HepG2 (cell line): Measurements from ENCODE around the gene TIMM23. TPM values are rescaled to one million over a fixed set of nuclear protein-coding genes. Genes with fewer than 3 reads are reported as not detected.

ENCODE experiments used
- ATAC-seq: fragments of 200-7000 bp; cut with Tn5 transposase; 3 replicates; pipeline ENCODE4 v1.9.1; 2020; ENCODE audit warnings: mild to moderate bottlenecking, moderate library complexity
- BruUV-seq: library from RNA; stranded (reverse); fragments of 400-500 nt; replicated peaks from 2 replicates; lab custom pipeline; 2021; lab: Mats Ljungman, UMichigan
- CTCF ChIA-PET: fragments of 300-600 bp; formaldehyde crosslinking; extraction: SDS; loops from one replicate; lab custom pipeline; 2021; ENCODE audit warnings: low total read pairs, inconsistent platforms, low intra/inter-chr PET ratio; lab: Yijun Ruan, JAX
- POLR2A ChIA-PET: fragments of 350-600 bp; sonication (Branson Sonifier 250); formaldehyde crosslinking; loops from one replicate; lab custom pipeline; 2020; ENCODE audit warnings: antibody characterized with exemption, inconsistent platforms; lab: Yijun Ruan, JAX
- DNase-seq: peaks from one replicate; pipeline ENCODE4 v3.0.0-alpha.2; 2015; ENCODE audit warnings: low spot score
- FAIRE-seq: peaks from 3 replicates; lab custom pipeline; 2011; peaks lifted over from hg19 to GRCh38; lab: Jason Lieb, UNC
- H2AFZ ChIP-seq: one replicate; pipeline ENCODE4 v1.6.1; 2011; ENCODE audit warnings: low read length, inconsistent platforms
- H3K27ac ChIP-seq: fragments of 300-600 bp; 3 replicates; pipeline ENCODE4 v1.8.0; 2011; ENCODE audit warnings: mixed run types, mild to moderate bottlenecking, mixed read lengths, low read length, inconsistent platforms; ENCODE audit not compliant: insufficient read depth; ENCODE audit errors: extremely low read length
- H3K27me3 ChIP-seq, 2 experiments: fragments of 200-600 bp in 1 of 2; 2 replicates in 1 of 2; 3 replicates in 1 of 2; pipeline versions ENCODE4 v1.6.0 to v1.8.0; 2011; ENCODE audit warnings: low read length in 2 of 2, mild to moderate bottlenecking in 2 of 2, moderate library complexity in 2 of 2, inconsistent platforms in 1 of 2; ENCODE audit not compliant: insufficient read depth in 2 of 2, control insufficient read depth in 1 of 2
- H3K36me3 ChIP-seq, 2 experiments: fragments of 200-600 bp in 1 of 2; replicated peaks in 1 of 2; 2 replicates in 1 of 2; 3 replicates in 1 of 2; pipeline versions ENCODE4 v1.5.1 to v1.8.0; 2011; ENCODE audit warnings: low read length in 2 of 2, inconsistent platforms in 1 of 2; ENCODE audit not compliant: insufficient read depth in 2 of 2, control insufficient read depth in 1 of 2
- H3K4me1 ChIP-seq: 2 replicates; pipeline ENCODE4 v1.5.1; 2012; ENCODE audit warnings: low read length, inconsistent platforms; ENCODE audit not compliant: insufficient read depth
- H3K4me2 ChIP-seq: 2 replicates; pipeline ENCODE4 v1.6.0; 2011; ENCODE audit warnings: low read depth, low read length, inconsistent platforms
- H3K4me3 ChIP-seq, 3 experiments: fragments of 200-600 bp in 1 of 3; sonication (generic), shearing (Covaris generic) in 1 of 3; replicated peaks in 1 of 3; 2 replicates each; pipeline ENCODE4 v1.5.1; 2011 to 2016; ENCODE audit warnings: low read length in 3 of 3, inconsistent platforms in 2 of 3, low read depth in 2 of 3, mild to moderate bottlenecking in 2 of 3, control low read depth in 1 of 3, mixed read lengths in 1 of 3; ENCODE audit not compliant: insufficient read depth in 1 of 3
- H3K79me2 ChIP-seq: one replicate; pipeline ENCODE4 v1.6.1; 2011; ENCODE audit warnings: low read length, inconsistent platforms; ENCODE audit not compliant: insufficient read depth
- H3K9ac ChIP-seq: 2 replicates; pipeline ENCODE4 v1.6.0; 2011; ENCODE audit warnings: mild to moderate bottlenecking, low read depth, low read length, inconsistent platforms; ENCODE audit not compliant: insufficient read depth
- H3K9me3 ChIP-seq: 2 replicates; pipeline ENCODE4 v1.5.1; 2012; ENCODE audit warnings: mild to moderate bottlenecking, low read length
- H4K20me1 ChIP-seq: 2 replicates; pipeline ENCODE4 v1.6.0; 2011; ENCODE audit warnings: inconsistent platforms, mild to moderate bottlenecking, low read length, moderate library complexity; ENCODE audit not compliant: insufficient read depth
- ELF4 ChIP-seq: sonication (generic); formaldehyde crosslinking; IDR thresholded peaks from 2 replicates; pipeline ENCODE4 v1.5.0; 2020; ENCODE audit warnings: missing genetic modification reagents, mild to moderate bottlenecking, moderate library complexity, borderline replicate concordance
- HMGXB3 ChIP-seq: sonication (generic); formaldehyde crosslinking; IDR thresholded peaks from 2 replicates; pipeline ENCODE4 v1.4.0; 2020; ENCODE audit warnings: missing genetic modification reagents, borderline replicate concordance
- NFIC ChIP-seq: IDR thresholded peaks from 2 replicates; pipeline ENCODE4 v1.6.1; 2012; ENCODE audit warnings: mild to moderate bottlenecking, low read length, inconsistent platforms
- PAF1 ChIP-seq: IDR thresholded peaks from 2 replicates; pipeline ENCODE4 v1.6.1; 2016; ENCODE audit warnings: missing genetic modification reagents, missing compliant biosample characterization
- RBM22 ChIP-seq: fragments of 200-400 bp; formaldehyde crosslinking; optimal IDR thresholded peaks from 2 replicates; pipeline ENCODE3; 2017; ENCODE audit warnings: mild to moderate bottlenecking, low read length, moderate library complexity
- REXO4 ChIP-seq: sonication (generic); formaldehyde crosslinking; IDR thresholded peaks from 2 replicates; pipeline ENCODE4 v1.8.0; 2022; ENCODE audit warnings: missing genetic modification reagents, mild to moderate bottlenecking, borderline replicate concordance
- SUZ12 ChIP-seq: fragments of 150-350 bp; IDR thresholded peaks from 2 replicates; pipeline ENCODE4 v1.6.1; 2014; ENCODE audit warnings: low read depth, low read length
- TARDBP ChIP-seq: sonication (generic); formaldehyde crosslinking; IDR thresholded peaks from 2 replicates; pipeline ENCODE4 v1.8.0; 2022; ENCODE audit warnings: mild to moderate bottlenecking, missing genetic modification reagents
- THAP11 ChIP-seq: IDR thresholded peaks from 2 replicates; pipeline ENCODE4 v1.6.1; 2016; ENCODE audit warnings: missing biosample characterization, missing genetic modification reagents
- ZNF20 ChIP-seq: sonication (generic); formaldehyde crosslinking; IDR thresholded peaks from 2 replicates; pipeline ENCODE4 v1.4.0; 2020; ENCODE audit warnings: mild to moderate bottlenecking, moderate library complexity, missing genetic modification reagents
- ZNF616 ChIP-seq: sonication (generic); formaldehyde crosslinking; IDR thresholded peaks from 2 replicates; pipeline ENCODE4 v1.5.0; 2020; ENCODE audit warnings: low read depth, mild to moderate bottlenecking, missing genetic modification reagents
- ZNF672 ChIP-seq: sonication (generic); formaldehyde crosslinking; IDR thresholded peaks from 2 replicates; pipeline ENCODE4 v1.8.1; 2022; ENCODE audit warnings: missing genetic modification reagents
- ZNF740 ChIP-seq: sonication (generic); formaldehyde crosslinking; IDR thresholded peaks from 2 replicates; pipeline ENCODE4 v1.4.0; 2020; ENCODE audit warnings: missing genetic modification reagents
- WGBS: methylation state at CpG from one replicate; pipeline ENCODE4 v1.1.6; 2017; ENCODE audit warnings: low lambda C conversion rate; 5-methylcytosine and 5-hydroxymethylcytosine counted together
- in situ Hi-C: cut with HindIII; loops from 2 replicates; pipeline ENCODE4 v1.10.0; 2017; ENCODE audit warnings: low pct_unique_long_range_greater_than_20kb; ENCODE audit not compliant: extremely low pct_ligation_motif_present
- intact Hi-C: fragments of 100-400 bp; cut with micrococcal nuclease; formaldehyde crosslinking; loops from one replicate; pipeline ENCODE4 v1.10.0; 2022; ENCODE audit not compliant: unreplicated experiment
- polyA plus RNA-seq, 8 experiments: library from polyadenylated mRNA; depleted of rRNA in 3 of 8; stranded (reverse) in 7 of 8; unstranded in 1 of 8; fragments of >200 nt; fragmentation: Illumina TruSeq in 4 of 8; extraction: Trizol in 4 of 8; gene quantifications; 2 replicates each; pipeline versions ENCODE4 v1.2.1 to v1.2.3, GENCODE V29; 2011 to 2016; ENCODE audit warnings: low read depth in 4 of 8, missing spikeins in 1 of 8, mixed read lengths in 1 of 8; ENCODE audit not compliant: insufficient read depth in 1 of 8
- total RNA-seq, 5 experiments: library from RNA; depleted of rRNA; stranded (reverse); fragments of >200 nt; fragmentation: Illumina TruSeq; extraction: Trizol; gene quantifications; 2 replicates each; pipeline ENCODE4 v1.2.3, GENCODE V29; 2016; ENCODE audit warnings: low read depth in 1 of 5
- TF ChIP-seq, protein P1 (sequence below): sonication (generic); IDR thresholded peaks from 2 replicates; pipeline ENCODE4 v1.6.1; 2016; ENCODE audit warnings: low read depth, borderline replicate concordance
- TF ChIP-seq, protein P2 (sequence below): sonication (generic); formaldehyde crosslinking; IDR thresholded peaks from 2 replicates; pipeline ENCODE4 v1.4.0; 2020; ENCODE audit warnings: missing genetic modification reagents

Gene TIMM23
- total and polyA plus RNA-seq, 2 of the 13 experiments (the other 11 are each of a cell fraction or from before 2014, with no cell fraction given): 80.2 to 98.6 TPM

GRCh38 chr10:46002189-46002687 is 29.9 kb downstream of the TIMM23 start (continued):
- TF ChIP-seq NFIC (0 out of 2 replicates have a peak, but pooled peaks have one; percentile 59), HMGXB3 (CRISPR knock-in tag) (peak; percentile 51; the same call in 1 of the 2 replicates), TARDBP (CRISPR knock-in tag) (0 out of 2 replicates have a peak, but pooled peaks have one; percentile 39), THAP11 (peak; percentile 45), ZNF616 (peak; percentile 51; the same call in 1 of the 2 replicates)

DNA sequence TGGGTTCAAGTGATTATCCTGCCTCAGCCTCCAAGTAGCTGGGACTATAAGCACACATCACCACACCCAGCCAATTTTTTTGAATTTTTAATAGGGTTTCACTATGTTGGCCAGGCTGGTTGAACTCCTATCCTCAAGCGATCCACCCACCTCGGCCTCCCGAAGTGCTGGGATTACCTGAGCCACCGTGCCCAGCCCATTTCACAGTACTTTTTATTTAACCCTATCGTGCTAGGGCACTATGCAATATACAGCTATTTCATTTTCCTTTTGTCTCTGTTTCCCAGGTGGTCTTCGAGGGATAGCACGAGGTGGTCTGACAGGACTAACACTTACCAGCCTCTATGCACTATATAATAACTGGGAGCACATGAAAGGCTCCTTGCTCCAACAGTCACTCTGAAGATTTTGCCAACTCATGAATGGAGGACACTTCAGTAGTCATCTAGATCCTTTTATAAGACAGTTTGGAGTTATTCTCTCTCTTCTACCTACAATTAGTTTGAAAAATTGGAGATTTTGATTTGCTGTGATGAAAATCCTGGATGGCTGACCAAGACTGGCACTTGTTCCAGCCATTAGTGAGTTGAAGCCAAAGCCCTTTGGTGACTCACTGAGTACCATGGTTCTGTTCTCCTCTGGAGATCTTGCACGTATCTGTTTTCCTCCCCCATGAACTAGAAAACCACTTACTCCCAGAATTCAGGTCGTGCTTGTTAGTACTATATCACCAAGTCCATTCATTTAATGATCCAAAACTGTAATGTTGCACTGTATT is 30.8 kb downstream of the TIMM23 start:
- H2AFZ ChIP-seq: no peak overlapping the region
- FAIRE-seq (no peak), DNase-seq (no peak), ATAC-seq (peak; percentile 2; the same call in 1 of the 3 replicates)
- H4K20me1 ChIP-seq: peaks cover 12% of the 10 kb centered on the region
- peaks cover 13% of the 10 kb centered on the region for H3K79me2 ChIP-seq
- peak overlapping the region; percentile 8 for H3K4me2 ChIP-seq
- H3K27me3 ChIP-seq: no peaks in the 10 kb centered on the region
- ChIA-PET CTCF (no interaction called here), POLR2A (interaction anchor here (1.5 to 10.6 kb wide), 5 partner anchors 12 to 49 kb away, joined by 5 to 147 read pairs (median 8); partner anchors contain the start of gene NCOA4)
- H3K9me3 ChIP-seq: no peaks in the 10 kb centered on the region
- in situ Hi-C loops: no loop called here
- H3K36me3 ChIP-seq: peaks cover 7 to 54% of the 10 kb centered on the region in 2 experiments
- WGBS: 93% methylated on average over 9 of the region's 9 CpGs
- no TSS peak for BruUV-seq
- H3K4me1 ChIP-seq: peaks cover 84% of the 10 kb centered on the region
- H3K9ac ChIP-seq: no peak overlapping the region
- H3K4me3 ChIP-seq: no peak overlapping the region
- H3K27ac ChIP-seq: peak overlapping the region; percentile 56
- intact Hi-C loops: no loop called here
- TF ChIP-seq, protein P1, sequence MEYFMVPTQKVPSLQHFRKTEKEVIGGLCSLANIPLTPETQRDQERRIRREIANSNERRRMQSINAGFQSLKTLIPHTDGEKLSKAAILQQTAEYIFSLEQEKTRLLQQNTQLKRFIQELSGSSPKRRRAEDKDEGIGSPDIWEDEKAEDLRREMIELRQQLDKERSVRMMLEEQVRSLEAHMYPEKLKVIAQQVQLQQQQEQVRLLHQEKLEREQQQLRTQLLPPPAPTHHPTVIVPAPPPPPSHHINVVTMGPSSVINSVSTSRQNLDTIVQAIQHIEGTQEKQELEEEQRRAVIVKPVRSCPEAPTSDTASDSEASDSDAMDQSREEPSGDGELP: no peak
- TF ChIP-seq ZNF740 (no peak), RBM22 (peak; percentile 71), ZNF672 (no peak), SUZ12 (no peak), REXO4 (CRISPR knock-in tag) (no peak), PAF1 (peak; percentile 23; the same call in 1 of the 2 replicates), ZNF20 (CRISPR knock-in tag) (no peak), ELF4 (CRISPR knock-in tag) (no peak)
- TF ChIP-seq, protein P2, sequence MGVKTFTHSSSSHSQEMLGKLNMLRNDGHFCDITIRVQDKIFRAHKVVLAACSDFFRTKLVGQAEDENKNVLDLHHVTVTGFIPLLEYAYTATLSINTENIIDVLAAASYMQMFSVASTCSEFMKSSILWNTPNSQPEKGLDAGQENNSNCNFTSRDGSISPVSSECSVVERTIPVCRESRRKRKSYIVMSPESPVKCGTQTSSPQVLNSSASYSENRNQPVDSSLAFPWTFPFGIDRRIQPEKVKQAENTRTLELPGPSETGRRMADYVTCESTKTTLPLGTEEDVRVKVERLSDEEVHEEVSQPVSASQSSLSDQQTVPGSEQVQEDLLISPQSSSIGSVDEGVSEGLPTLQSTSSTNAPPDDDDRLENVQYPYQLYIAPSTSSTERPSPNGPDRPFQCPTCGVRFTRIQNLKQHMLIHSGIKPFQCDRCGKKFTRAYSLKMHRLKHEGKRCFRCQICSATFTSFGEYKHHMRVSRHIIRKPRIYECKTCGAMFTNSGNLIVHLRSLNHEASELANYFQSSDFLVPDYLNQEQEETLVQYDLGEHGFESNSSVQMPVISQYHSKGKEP (CRISPR knock-in tag): no peak
